Stimulated activated CD4-positive, alpha-beta T cell treated with anti-CD3 and anti-CD28 coated beads, Interleukin-15, amount 100 ng/mL, for 1 hour (primary cell): ENCODE measurements around the gene FBLN5.
"Not testable (repeated sequence)": the region's sequence is repeated elsewhere in the genome, so short reads cannot be mapped to it uniquely, and the experiment has no call there.

Experiments
- DNase-seq, 2 donors: peaks; one replicate each; pipeline ENCODE4 v3.0.0-alpha.2; 2020; ENCODE audit warnings: low read depth in 1 of 2, low spot score in 1 of 2

Gene FBLN5

DNA sequence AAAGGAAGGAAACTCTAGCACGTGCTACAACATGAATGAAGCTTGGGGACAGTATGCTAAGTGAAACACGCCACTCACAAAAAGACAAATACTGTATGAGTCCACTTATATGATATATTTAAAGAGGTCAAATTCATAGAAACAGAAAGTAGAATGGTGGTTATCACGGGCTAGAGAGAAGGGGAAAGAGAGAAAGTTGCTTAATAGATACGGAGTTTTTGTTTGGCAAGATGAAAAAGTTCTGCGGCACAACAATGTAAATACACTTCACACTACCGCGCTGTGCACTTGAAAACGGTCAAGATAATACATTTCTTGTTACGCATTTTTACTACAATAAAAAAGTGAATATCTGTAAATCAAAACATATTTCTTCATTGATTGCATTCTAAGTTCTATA, 37.3 kb downstream of the FBLN5 start:
- no peak for DNase-seq

GRCh38 chr14:91906374-91906773, 41.1 kb downstream of the FBLN5 start:
- no peak for DNase-seq

GRCh38 chr14:91904956-91905645, 42.4 kb downstream of the FBLN5 start:
- no peak for DNase-seq

DNA sequence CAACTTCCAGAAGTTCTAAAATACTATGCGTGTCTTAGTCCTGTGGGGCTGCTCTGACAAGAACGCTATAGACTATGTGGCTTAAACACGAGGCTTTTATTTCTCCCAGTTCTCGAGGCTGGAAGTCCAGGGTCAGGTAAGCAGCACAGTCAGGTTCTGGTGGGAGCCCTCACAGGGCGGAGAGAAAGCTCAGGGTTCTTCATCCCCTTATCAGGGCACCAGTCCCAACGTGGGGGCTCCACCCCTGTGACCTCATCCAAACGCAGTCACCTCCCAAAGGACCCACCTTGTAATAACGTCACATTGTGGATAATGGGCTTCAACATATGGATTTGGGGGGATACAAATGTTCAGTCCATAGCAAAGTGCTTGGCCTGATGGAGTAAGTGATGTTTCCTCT, 43.0 kb downstream of the FBLN5 start:
- DNase-seq: no peak

DNA sequence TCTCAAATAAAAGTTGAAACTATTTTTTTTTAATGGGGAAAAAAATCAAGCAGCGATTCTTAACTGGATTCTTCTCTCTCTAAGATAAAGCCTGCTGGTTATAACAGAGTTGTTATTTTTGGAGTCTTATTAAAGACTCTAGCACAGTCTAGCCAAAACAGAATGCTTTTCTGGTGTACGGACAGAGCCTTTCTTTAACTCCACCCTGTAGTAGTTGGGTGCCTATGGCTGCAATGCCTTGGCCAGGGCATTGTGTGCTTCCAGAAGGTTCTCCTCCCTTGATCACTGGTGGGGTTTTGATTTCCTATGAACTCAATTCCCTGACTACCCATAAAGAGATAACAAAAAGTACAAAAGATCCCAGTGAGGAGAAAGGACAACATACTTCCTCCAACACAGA, 44.4 kb downstream of the FBLN5 start:
- no peak for DNase-seq

DNA sequence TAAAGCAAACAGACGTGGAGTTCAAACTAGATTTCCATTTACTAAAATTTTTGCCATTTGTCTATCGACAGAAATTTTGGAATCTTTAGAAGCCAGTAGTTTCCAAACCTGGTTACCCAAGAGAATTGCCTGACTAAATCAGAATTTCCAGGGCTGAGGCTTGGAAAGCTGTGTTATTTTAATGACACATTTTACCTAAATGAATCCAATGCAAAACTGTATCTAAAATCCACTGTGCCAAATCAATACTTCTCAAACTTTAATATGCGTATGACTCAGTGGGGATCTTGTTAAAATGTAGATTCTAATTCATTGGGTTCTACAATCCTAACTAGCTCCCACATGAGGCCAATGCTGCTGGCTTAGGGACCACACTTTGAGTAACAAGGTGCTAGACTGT, 45.2 kb downstream of the FBLN5 start:
- no peak for DNase-seq

DNA sequence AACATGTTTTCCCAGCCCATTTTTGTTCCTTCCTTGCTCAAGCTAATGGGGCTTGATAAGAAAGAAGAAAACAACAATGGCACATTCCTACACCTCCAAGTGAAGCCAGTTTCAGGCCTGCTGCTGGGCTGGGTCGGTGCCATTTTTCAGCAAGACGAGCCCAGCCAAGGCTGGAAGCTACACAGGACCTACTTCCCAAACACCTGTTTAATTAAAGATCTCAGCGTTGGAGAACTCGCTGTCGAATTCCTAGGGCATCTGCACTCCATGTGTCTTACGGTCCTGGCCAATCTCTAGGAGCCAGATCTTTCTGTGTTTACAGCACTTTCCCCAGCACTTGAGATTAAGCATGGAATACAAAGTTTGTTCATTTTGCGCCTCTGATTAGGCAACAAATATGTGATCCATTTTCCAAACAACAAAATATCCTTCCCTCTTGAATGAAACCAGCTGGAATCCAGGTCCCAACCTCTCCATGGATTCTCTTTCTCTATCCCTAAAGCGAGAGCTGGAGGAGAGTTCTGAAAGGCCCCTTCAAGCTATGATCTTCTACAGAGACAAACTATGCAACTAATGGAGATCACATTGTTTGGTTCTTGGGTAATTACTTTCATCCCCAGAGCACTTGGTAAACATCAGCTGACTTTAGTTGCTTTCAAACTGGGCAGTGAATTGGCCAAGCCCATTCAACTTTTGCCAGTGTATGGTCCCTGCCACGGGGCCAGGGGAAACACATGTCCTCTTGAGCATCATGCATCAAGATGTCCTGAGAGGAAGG, 45.9 kb downstream of the FBLN5 start:
- no peak for DNase-seq

- DNase-seq: no peak
These were observed 47.7 kb downstream of the FBLN5 start for GRCh38 chr14:91899806-91900205.

DNA sequence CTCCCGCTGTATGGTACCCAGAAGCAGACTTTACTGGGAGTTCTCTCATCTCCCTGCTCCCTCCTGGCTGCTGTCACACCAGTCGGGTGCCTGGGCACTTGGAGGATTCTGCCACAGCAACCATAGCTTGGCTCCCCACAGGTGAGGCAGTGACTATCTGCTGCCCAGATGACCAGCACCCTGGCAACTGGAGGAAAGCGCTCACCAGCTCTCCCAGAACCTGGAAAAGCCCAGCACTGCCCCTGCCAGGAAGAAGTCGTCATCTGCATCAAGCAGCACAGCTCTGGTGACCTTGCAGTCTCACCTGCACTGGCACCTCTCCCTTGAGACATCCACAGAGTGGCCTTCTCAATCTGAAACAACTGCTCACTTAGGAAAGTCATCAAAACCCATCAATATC, 48.3 kb downstream of the FBLN5 start:
- no peak for DNase-seq

DNA sequence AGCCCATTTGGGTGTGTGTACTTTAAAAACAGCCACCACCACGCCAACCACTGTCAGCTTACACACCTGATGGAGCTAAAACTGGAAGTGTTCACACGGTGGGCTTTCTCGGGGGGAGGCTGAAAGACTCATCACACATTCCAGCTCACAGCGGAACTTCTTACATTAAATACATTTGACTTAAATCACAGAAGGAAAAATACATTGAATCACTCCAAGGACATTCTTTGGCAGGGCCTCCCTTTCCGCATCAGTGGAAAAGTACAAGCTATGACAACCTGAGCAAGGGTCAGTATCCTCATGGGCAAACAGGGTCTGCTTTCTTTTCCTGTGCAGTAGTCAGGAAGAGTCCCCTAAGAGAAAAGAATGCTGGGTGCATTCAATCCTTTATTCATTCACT, 49.1 kb downstream of the FBLN5 start:
- DNase-seq: no peak

DNA sequence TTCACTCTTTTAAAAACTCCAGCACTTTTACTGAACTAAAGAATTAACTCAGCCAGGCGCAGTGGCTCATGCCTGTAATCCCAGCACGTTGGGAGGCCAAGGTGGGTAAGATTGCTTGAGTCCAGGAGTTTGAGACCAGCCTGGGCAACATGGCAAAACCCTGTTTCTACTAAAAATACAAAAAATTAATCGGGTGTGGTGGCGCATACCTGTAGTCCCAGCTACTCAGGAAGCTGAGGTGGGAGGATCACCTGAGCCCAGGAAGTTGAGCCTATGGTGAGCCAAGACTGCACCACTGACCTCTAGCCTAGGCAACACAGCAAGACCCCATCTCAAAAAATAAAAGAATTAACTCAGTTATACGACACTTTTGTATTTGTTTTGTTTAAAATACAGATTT, 49.8 kb downstream of the FBLN5 start:
- not testable (repeated sequence) for DNase-seq

GRCh38 chr14:91897106-91897701, 50.3 kb downstream of the FBLN5 start:
- no peak for DNase-seq

DNA sequence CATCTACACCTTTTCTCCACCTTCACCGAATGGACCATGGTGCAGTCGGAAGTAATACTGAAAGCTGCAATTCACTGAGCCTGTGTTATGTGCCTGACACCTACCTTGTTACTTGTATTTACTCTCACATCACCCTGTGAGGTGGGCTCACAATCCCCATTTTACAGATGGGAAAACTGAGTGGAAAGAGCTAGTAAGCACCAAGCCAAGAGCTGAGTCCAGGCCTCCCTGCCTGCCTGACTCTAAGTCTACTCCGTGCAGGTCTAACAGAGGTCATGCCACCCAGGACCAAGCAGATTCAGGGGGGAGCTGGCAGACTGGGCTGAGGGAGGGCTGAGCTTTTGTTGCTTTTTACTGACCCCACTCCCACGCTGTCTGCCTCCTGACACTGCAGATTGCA, 51.1 kb downstream of the FBLN5 start:
- DNase-seq: no peak

GRCh38 chr14:91893669-91894068, 53.8 kb downstream of the FBLN5 start:
- DNase-seq: no peak

GRCh38 chr14:91893007-91893406, 54.5 kb downstream of the FBLN5 start:
- no peak for DNase-seq

GRCh38 chr14:91891721-91892220, 55.7 kb downstream of the FBLN5 start:
- no peak for DNase-seq

DNA sequence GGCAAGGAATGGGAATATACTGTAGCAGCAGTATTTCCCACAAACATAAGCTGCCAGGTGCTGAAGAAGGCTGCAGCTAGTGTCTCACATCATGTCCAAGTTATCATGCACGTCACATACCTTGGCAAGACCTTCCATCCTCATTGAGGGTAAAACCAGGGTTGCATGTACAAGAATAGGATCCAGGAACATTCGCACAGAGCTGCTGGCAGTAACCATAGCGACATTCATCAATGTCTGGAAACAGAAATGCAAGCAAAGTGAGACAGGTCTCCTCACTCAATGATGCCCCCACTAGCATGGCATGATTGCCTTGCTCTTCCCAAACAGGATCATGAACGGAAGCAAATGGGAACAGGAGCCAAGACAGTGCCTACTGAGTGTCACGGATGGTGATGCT, 56.4 kb downstream of the FBLN5 start:
- no peak for DNase-seq

- DNase-seq: no peak
These were observed 57.2 kb downstream of the FBLN5 start for GRCh38 chr14:91890291-91890749.

GRCh38 chr14:91889477-91890211, 57.9 kb downstream of the FBLN5 start:
- DNase-seq: no peak

GRCh38 chr14:91888641-91889476, 58.6 kb downstream of the FBLN5 start:
- no peak for DNase-seq

GRCh38 chr14:91886961-91887360, 60.5 kb downstream of the FBLN5 start:
- DNase-seq: no peak
